Ovary (tissue), 3 donors: ENCODE data around the gene C19orf53.

Experiments
- CTCF ChIP-seq, 3 donors: fragments of 450-650 bp in 2 of 3; fragments of 200-600 bp in 1 of 3; IDR thresholded peaks; one replicate each; pipeline versions ENCODE4 v1.5.1 to v1.8.0; 2016 to 2022; ENCODE audit warnings: antibody characterized with exemption in 3 of 3, mild to moderate bottlenecking in 1 of 3
- EP300 ChIP-seq: sonication (generic); formaldehyde crosslinking; IDR thresholded peaks from one replicate; pipeline ENCODE4 v1.6.1; 2017; ENCODE audit warnings: antibody characterized with exemption
- POLR2A ChIP-seq: fragments of 450-650 bp; IDR thresholded peaks from one replicate; pipeline ENCODE4 v1.6.1; 2017; ENCODE audit warnings: antibody characterized with exemption, mild to moderate bottlenecking, moderate library complexity
- donor health status: DM: no; HTN: no; CAD: no.

GRCh38 chr19:13762635-13763235 is 11.5 kb upstream of the C19orf53 start:
- TF ChIP-seq CTCF (IDR thresholded peaks at IDR 0.05) (no peak), POLR2A (no peak), EP300 (no peak)
